Activated CD4-positive, CD25-positive, alpha-beta regulatory T cell treated with anti-CD3 and anti-CD28 coated beads, Interleukin-2, amount 50 U/mL, for 24 hours (primary cell): Measurements from ENCODE around the gene ZNF614.
A peak's percentile ranks its signal among the peaks of the same experiment; 100 is the strongest.
"Not testable (repeated sequence)": the region's sequence is repeated elsewhere in the genome, so short reads cannot be mapped to it uniquely, and the experiment has no call there.

Experiments
- ATAC-seq, 2 donors: fragments of 150-1000 bp; cut with Tn5 transposase; one replicate each; pipeline ENCODE4 v1.10.0; 2021; ENCODE audit warnings: mild to moderate bottlenecking in 1 of 2, moderate library complexity in 1 of 2

The ZNF614 gene

GRCh38 chr19:52028027-52028779, at the start of gene ZNF614:
Gene ZNF614, minus strand, starts transcription at chr19:52028379. Its CDS starts 2,634 bp downstream, at chr19:52025745.
- peak; percentile 94 to 95 for ATAC-seq

DNA sequence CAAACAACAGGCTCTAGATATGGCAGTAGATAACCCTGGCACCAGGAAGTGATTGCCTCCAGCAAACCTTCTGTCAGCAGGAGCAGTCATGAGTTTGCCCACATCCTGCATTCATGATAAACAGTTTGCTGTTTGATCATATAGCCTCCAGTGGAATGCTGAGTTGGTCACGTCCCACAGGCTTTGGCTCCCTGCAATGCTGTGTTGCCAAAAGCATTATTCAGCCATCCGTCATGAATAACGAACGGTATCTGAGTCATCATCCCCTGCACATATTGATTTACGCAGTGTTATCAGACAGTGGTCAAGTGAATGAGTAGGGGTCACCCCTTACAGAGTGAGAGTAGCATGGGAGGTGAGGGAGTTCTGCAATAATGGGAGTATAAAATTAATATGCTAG, 42.3 kb upstream of the ZNF614 start:
- no peak for ATAC-seq

DNA sequence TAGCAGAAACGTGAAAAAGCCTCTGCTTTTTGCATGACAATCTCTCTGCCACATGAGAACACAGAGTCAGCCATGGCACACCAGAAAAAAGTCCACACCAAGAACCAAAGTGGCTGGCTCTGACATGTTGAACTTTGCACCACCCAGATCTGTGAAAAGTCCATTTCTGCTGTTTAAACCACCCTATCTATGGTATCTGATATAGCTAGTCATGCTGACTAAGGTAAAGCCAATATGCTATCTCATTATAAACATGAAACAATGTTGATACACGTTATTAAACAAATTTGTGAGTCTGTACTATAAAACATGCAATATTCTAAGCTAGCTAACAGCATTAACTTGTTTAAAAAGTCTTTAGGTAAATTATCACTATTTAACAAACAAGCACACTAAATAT, 41.5 kb upstream of the ZNF614 start:
- no peak for ATAC-seq

GRCh38 chr19:52066258-52066863, 38.2 kb upstream of the ZNF614 start:
- ATAC-seq = no peak

- ATAC-seq = no peak
Observed at GRCh38 chr19:52065399-52065798, 37.2 kb upstream of the ZNF614 start.

DNA sequence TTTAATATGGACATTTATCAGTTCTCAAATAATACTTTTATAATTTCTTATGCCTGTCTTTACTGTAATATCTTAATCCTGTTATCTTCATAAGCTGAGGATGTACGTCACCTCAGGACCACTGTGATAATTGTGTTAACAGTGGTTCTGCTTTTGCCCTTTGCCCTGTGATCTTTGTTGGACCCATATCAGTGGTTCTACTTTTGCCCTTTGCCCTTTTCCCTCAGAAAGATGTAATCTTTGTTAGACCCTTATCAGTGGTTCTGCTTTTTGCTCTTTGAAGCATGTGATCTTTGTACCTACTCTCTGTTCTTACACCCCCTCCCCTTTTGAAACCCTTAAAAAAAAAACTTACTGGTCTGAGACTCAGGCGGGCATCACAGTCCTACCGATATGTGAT, 28.3 kb upstream of the ZNF614 start:
- ATAC-seq = not testable (repeated sequence)

DNA sequence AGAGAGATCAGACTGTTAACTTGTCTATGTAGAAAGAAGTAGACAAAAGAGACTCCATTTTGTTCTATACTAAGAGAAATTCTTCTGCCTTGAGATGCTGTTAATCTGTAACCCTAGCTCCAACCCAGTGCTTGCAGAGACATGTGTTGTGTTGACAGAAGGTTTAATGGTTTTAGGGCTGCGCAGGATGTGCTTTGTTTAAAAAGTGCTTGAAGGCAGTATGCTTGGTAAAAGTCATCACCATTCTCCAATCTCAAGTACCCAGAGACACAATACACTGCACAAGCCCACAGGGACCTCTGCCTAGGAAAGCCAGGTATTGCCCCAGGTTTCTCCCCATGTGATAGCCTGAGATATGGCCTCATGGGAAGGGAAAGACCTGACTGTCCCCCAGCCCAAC, 23.6 kb upstream of the ZNF614 start:
- not testable (repeated sequence) for ATAC-seq

- ATAC-seq = peak; percentile 87 to 90
Observed at GRCh38 chr19:52048555-52049501, 20.6 kb upstream of the ZNF614 start, which contains the start of gene ZNF432. Gene ZNF432, minus strand, starts transcription at chr19:52048838. Its CDS starts 1,970 bp downstream, at chr19:52046868.

GRCh38 chr19:52039169-52039568, 11.0 kb upstream of the ZNF614 start:
- no peak for ATAC-seq

DNA sequence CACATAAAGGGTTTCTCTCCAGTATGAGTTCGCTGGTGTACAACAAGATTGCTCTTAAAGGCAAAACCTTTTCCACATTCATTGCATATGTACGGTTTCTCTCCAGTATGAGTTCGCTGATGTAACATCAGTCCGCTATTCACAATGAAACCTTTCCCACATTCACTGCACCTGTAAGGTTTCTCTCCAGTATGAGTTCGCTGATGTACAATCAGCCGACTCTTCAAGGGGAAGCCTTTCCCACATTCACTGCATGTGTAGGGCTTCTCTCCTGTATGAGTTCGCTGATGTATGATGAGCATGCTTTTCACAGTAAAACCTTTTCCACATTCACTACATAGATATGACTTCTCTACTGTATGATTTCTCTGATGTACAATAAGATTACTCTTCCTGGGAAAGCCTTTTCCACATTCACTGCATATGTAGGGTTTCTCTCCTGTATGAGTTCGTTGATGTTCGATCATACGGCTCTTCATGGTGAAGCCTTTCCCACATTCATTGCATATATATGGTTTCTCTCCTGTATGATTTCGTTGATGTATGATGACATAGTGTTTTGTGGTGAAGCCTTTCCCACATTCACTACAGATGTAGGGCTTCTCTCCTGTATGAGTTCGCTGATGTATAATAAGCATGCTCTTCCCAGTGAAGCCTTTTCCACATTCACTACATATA, 6.0 kb upstream of the ZNF614 start:
- ATAC-seq = no peak

GRCh38 chr19:52028780-52029123, 573 bp upstream of the ZNF614 start:
- peak; percentile 8 to 22 for ATAC-seq

DNA sequence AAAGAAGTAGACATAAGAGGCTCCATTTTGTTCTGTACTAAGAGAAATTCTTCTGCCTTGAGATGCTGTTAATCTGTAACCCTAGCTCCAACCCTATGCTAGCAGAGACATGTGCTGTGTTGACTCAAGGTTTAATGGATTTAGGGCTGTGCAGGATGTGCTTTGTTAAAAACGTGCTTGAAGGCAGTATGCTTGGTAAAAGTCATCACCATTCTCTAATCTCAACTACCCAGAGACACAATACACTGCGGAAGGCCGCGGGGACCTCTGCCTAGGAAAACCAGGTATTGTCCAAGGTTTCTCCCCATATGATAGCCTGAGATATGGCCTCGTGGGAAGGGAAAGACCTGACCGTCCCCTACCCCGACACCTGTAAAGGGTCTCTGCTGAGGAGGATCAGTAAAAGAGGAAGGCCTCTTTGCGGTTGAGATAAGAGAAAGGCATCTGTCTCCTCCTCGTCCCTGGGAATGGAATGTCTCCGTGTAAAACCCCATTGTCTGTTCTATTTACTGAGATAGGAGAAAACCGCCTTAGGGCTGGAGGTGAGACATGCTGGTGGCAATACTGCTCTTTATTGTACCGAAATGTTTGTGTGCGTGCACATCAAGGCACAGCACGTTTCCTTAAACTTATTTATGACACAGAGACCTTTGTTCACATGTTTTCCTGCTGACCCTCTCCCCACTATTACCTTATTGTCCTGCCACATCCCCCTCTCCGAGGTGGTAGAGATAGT, 1.8 kb downstream of the ZNF614 start:
- ATAC-seq = not testable (repeated sequence)

- not testable (repeated sequence) for ATAC-seq
Observed at GRCh38 chr19:52024478-52024877, 3.7 kb downstream of the ZNF614 start.

DNA sequence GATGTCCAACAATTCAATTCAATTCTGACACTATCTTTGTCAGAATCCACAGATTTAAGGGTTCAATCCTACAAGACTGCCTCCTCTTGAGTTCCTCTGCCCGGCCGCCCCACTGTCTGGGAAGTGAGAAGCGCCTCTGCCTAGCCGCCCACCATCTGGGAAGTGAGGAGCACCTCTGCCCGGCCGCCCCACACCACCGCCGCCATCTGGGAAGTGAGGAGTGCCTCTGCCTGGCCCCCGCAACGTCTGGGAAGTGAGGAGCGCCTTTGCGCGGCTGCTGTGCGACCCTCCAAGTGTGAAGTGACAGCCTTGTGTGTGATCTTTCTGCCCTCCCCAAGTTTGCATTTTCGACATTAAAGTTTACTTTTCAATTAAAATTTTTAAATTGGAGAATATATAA, 6.0 kb downstream of the ZNF614 start:
- ATAC-seq = no peak

- ATAC-seq = no peak
Observed at GRCh38 chr19:52020506-52020905, 7.7 kb downstream of the ZNF614 start.

GRCh38 chr19:52010674-52011073, 17.5 kb downstream of the ZNF614 start:
- ATAC-seq = no peak

DNA sequence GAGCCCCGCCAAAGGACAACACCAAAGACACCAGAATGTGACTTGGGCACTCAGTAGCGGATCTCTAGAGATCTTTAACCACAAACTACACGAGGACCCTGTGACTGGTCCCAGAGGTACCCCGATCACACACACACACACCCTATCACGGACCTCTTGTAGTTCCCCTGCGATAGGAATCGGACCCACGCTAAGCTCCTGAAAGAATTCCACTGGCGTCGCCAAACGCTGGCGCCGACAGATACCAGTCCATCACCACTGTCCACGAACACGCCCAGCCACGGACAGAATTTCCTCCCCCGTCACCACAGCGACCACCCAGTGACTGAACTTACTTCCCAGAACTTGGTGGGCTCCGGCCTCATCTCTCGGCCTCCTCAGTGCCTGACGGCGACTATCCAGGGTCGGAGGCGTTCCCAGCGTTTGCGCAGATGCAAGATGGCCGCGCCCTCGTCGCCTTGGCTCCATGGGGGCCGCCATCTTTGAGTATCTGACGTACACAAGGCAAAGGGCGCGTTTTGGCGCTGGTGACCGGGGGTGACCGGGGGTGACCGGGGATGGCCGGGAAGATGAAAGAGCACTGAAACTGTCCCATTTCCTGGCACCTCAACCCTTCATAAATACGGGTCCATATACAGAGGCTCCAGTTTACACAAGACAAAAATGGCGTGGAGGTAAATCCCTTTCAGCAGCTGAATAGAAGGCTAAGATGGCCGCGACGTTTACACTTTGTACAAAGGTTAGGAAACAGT, 20.2 kb downstream of the ZNF614 start, which contains the start of gene ZNF615:
Gene ZNF615, minus strand, starts transcription at position 406 of the 752 bp plus-strand sequence. CDS start 4,500 bp downstream, outside the sequence.
- ATAC-seq = peak; percentile 96 to 98

DNA sequence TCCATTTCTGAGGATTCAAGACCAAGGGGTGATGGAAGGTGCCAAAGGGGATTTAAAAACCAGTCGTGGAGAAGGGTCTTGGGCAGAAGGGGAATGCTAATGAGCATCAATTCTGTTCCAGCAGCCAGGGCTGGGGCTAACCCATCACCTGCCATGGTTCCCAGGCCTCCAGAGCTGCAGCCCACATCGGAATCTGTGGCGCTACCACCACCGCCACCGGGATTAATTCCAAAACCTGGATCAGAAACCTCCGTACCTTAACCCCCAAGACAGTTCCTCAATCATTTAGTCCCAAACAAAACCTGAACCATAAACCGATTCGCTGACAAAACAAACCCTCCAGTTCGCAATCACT, 20.8 kb downstream of the ZNF614 start:
- ATAC-seq = no peak

- ATAC-seq = no peak
Observed at GRCh38 chr19:51994048-51994644, 34.0 kb downstream of the ZNF614 start.

- no peak for ATAC-seq
Observed at GRCh38 chr19:51993422-51993821, 34.8 kb downstream of the ZNF614 start.
